ENCODE data around the gene CCDC149.
A peak's percentile ranks its signal among the peaks of the same experiment; 100 is the strongest.

- TF ChIP-seq CTCF (IDR thresholded peaks at IDR 0.05 in 4 of 5, conservative IDR thresholded peaks at IDR 0.05 in 1 of 5): no peak
- peak; percentile 49 to 57 for TF ChIP-seq POLR2A (IDR thresholded peaks at IDR 0.05)
Measured at GRCh38 chr4:24912252-24913118, at the start of gene CCDC149.
